ENCODE measurements around the gene SSH3.

Gene SSH3

DNA sequence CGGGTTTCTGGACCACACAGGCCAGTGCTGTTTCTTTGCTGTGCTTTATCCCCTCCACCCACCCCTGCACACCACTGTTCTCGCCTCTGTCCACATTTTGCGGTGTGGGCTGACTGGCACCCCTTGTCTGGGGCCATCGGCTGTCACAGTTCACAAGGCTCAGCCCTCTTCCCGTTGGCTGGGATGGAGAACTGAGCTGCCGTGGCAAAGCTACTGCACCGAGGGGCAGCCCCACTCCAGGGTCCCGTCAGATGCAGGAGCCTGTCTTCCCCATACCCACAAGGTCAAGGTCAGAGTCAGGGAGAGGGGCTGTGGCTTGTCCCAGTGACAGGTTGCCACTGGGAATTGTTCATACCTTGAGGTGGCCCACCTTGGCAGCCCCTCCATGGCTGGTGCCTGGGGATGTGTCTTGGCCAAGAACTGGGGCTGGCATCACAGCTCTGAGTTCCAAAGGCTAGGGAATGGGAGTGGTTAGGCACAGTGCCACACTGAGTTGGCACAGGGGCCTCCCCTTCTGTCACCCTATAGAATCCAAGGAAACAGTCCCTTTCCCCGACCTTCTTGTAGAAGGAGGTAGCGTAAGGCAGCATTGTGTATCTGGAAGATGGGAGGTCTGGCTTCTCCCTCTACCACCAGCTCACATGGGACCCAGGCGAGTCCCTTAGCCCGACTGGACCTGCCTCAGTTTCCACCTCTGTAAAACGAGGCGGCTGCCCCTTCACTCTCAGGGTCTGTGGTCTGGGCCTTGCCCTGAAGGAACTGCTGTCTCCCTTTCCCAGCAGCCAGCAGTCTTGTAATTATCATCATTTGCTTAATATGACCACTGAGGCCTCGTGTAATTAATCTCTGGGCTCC lies 33.7 kb upstream of the SSH3 start (continued):
- TF ChIP-seq, protein P1, sequence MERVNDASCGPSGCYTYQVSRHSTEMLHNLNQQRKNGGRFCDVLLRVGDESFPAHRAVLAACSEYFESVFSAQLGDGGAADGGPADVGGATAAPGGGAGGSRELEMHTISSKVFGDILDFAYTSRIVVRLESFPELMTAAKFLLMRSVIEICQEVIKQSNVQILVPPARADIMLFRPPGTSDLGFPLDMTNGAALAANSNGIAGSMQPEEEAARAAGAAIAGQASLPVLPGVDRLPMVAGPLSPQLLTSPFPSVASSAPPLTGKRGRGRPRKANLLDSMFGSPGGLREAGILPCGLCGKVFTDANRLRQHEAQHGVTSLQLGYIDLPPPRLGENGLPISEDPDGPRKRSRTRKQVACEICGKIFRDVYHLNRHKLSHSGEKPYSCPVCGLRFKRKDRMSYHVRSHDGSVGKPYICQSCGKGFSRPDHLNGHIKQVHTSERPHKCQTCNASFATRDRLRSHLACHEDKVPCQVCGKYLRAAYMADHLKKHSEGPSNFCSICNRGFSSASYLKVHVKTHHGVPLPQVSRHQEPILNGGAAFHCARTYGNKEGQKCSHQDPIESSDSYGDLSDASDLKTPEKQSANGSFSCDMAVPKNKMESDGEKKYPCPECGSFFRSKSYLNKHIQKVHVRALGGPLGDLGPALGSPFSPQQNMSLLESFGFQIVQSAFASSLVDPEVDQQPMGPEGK (CRISPR knock-in tag; IDR thresholded peaks at IDR 0.05; ENCODE audit: borderline replicate concordance), result no peak
- TF ChIP-seq BACH2 (CRISPR knock-in tag; IDR thresholded peaks at IDR 0.05; ENCODE audit: borderline replicate concordance) (no peak), OSR1 (CRISPR knock-in tag; IDR thresholded peaks at IDR 0.05) (no peak), ESRRG (CRISPR knock-in tag; IDR thresholded peaks at IDR 0.05) (no peak)
- TF ChIP-seq, protein P2, sequence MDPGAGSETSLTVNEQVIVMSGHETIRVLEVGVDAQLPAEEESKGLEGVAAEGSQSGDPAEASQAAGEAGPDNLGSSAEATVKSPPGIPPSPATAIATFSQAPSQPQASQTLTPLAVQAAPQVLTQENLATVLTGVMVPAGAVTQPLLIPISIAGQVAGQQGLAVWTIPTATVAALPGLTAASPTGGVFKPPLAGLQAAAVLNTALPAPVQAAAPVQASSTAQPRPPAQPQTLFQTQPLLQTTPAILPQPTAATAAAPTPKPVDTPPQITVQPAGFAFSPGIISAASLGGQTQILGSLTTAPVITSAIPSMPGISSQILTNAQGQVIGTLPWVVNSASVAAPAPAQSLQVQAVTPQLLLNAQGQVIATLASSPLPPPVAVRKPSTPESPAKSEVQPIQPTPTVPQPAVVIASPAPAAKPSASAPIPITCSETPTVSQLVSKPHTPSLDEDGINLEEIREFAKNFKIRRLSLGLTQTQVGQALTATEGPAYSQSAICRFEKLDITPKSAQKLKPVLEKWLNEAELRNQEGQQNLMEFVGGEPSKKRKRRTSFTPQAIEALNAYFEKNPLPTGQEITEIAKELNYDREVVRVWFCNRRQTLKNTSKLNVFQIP (CRISPR knock-in tag; IDR thresholded peaks at IDR 0.05; ENCODE audit: borderline replicate concordance, low read depth), result no peak

DNA sequence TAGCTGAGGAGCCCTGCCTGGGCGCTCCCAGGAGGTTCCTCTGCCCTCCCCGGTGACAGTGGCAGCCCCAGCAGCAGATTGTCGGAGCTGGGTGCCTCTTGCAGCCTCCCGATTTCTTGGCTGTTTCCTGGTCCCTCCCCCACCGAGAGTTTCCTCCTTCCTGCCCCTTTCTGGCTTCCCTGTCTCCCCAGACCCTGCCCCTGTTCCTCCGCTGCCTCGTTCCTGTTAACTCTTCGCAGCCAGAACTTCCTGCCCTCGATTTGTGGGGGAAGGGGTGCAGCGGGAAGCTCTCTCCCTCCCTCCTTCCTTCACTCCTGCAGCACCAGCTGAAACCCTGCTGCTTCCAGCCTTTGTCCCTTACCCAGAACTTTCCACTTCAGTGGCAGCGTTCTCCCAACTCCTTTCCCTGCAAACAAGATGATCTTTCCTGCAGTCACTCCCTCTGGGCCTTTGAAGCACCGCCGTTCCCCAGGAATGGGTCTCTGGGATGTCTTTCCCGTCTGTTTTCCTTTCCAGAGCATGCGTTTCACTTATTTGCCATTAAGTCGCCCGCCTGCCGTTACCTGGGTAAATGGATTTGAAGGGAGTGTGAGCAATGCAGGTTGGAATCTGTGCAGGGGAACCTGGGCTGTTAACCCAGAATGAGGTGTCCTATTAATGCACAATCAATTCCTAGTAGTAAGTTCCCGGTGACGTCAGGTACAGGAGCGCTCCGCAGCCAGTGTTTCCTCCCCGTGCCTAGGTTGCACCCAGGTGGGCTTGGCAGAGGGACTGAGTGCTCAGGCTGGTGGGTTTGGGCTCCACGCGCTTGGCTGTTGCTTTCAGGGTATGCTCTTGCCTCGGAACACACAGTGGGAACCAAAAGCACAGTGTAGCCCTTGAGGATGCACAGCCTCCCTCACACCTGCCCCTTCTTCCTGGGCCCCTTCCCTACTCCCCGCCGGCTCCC lies 32.8 kb upstream of the SSH3 start:
- TF ChIP-seq RARB (CRISPR knock-in tag; IDR thresholded peaks at IDR 0.05) (no peak), BACH2 (CRISPR knock-in tag; IDR thresholded peaks at IDR 0.05; ENCODE audit: borderline replicate concordance) (no peak), OSR1 (CRISPR knock-in tag; IDR thresholded peaks at IDR 0.05) (no peak), CSDC2 (CRISPR knock-in tag; IDR thresholded peaks at IDR 0.05) (no peak), GLIS3 (CRISPR knock-in tag; IDR thresholded peaks at IDR 0.05) (no peak), ESRRG (CRISPR knock-in tag; IDR thresholded peaks at IDR 0.05) (no peak), SNAI2 (CRISPR knock-in tag; IDR thresholded peaks at IDR 0.05) (no peak), ZNF8 (CRISPR knock-in tag; IDR thresholded peaks at IDR 0.05) (no peak), TCF4 (CRISPR knock-in tag; IDR thresholded peaks at IDR 0.05; ENCODE audit: borderline replicate concordance) (no peak), ISL1 (CRISPR knock-in tag; IDR thresholded peaks at IDR 0.05) (no peak)
- TF ChIP-seq, protein P3, sequence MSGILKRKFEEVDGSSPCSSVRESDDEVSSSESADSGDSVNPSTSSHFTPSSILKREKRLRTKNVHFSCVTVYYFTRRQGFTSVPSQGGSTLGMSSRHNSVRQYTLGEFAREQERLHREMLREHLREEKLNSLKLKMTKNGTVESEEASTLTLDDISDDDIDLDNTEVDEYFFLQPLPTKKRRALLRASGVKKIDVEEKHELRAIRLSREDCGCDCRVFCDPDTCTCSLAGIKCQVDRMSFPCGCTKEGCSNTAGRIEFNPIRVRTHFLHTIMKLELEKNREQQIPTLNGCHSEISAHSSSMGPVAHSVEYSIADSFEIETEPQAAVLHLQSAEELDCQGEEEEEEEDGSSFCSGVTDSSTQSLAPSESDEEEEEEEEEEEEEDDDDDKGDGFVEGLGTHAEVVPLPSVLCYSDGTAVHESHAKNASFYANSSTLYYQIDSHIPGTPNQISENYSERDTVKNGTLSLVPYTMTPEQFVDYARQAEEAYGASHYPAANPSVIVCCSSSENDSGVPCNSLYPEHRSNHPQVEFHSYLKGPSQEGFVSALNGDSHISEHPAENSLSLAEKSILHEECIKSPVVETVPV (CRISPR knock-in tag; IDR thresholded peaks at IDR 0.05), result no peak
- TF ChIP-seq, protein P1 (CRISPR knock-in tag; IDR thresholded peaks at IDR 0.05; ENCODE audit: borderline replicate concordance), result no peak
- TF ChIP-seq, protein P2 (CRISPR knock-in tag; IDR thresholded peaks at IDR 0.05; ENCODE audit: borderline replicate concordance, low read depth), result no peak

DNA sequence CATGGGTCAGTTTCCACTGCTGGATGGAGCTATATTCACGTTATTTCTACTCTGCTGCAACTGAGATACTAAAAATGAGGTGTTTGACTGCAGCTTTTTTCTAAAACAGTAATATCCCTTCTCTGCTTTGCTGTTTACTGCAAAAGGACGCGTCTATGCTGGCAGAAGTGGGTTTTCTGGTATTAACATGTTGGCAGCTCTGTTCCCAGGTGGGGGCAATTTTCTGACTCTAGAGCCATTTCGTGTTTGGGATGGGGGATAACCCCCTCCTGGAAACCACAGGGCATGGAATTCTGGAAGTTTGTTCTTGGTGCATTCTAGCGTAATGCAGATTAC lies 32.2 kb upstream of the SSH3 start:
- TF ChIP-seq, protein P4, sequence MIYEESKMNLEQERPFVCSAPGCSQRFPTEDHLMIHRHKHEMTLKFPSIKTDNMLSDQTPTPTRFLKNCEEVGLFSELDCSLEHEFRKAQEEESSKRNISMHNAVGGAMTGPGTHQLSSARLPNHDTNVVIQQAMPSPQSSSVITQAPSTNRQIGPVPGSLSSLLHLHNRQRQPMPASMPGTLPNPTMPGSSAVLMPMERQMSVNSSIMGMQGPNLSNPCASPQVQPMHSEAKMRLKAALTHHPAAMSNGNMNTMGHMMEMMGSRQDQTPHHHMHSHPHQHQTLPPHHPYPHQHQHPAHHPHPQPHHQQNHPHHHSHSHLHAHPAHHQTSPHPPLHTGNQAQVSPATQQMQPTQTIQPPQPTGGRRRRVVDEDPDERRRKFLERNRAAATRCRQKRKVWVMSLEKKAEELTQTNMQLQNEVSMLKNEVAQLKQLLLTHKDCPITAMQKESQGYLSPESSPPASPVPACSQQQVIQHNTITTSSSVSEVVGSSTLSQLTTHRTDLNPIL (CRISPR knock-in tag; IDR thresholded peaks at IDR 0.05; ENCODE audit: low read depth), result no peak
- TF ChIP-seq TOX (CRISPR knock-in tag; IDR thresholded peaks at IDR 0.05; ENCODE audit: borderline replicate concordance) (no peak), ZFP3 (CRISPR knock-in tag; IDR thresholded peaks at IDR 0.05) (no peak), ARNTL (CRISPR knock-in tag; IDR thresholded peaks at IDR 0.05; ENCODE audit: borderline replicate concordance, low read depth) (no peak), ISL1 (CRISPR knock-in tag; IDR thresholded peaks at IDR 0.05) (no peak), ZNF8 (CRISPR knock-in tag; IDR thresholded peaks at IDR 0.05) (no peak), ESRRG (CRISPR knock-in tag; IDR thresholded peaks at IDR 0.05) (no peak)
- TF ChIP-seq, protein P3 (CRISPR knock-in tag; IDR thresholded peaks at IDR 0.05), result no peak
- ATAC-seq, result no peak

More for the DNA sequence above, 32.8 kb upstream of the SSH3 start:
- ATAC-seq, result no peak
